GM23248 (cell line): ENCODE results near the gene ANKRD13B.

Experiments
- EZH2 ChIP-seq: fragments of 200-600 bp; sonication (generic); IDR thresholded peaks from 2 replicates; pipeline ENCODE4 v1.6.1; 2018; ENCODE audit warnings: antibody characterized with exemption, mild to moderate bottlenecking; ENCODE audit not compliant: insufficient read depth, poor library complexity, severe bottlenecking
- EZH2phosphoT487 ChIP-seq: fragments of 200-600 bp; sonication (generic); IDR thresholded peaks from 2 replicates; pipeline ENCODE4 v1.6.1; 2018; ENCODE audit warnings: antibody characterized with exemption, moderate library complexity, mild to moderate bottlenecking, low read depth; ENCODE audit not compliant: insufficient read depth

GRCh38 chr17:29620779-29621500 lies 28.0 kb downstream of the ANKRD13B start:
- TF ChIP-seq EZH2phosphoT487 (no peak), EZH2 (no peak)
